ENCODE measurements around the gene CHRDL2. TPM values are rescaled to one million over a fixed set of nuclear protein-coding genes. Genes with fewer than 3 reads are reported as not detected.
A peak's percentile ranks its signal among the peaks of the same experiment; 100 is the strongest.

Gene CHRDL2
- total RNA-seq, 6 experiments from 2014 or later = 2.9 to 41.4 (median 23.9) TPM

GRCh38 chr11:74707182-74707581 is 24.0 kb downstream of the CHRDL2 start:
- DNase-seq (no peak), ATAC-seq (no peak)
- WGBS (ENCODE audit: insufficient coverage, low coverage, low lambda C conversion rate, missing lambda C conversion rate) = no CpG with 5 or more reads among the region's 3 CpGs
- TF ChIP-seq CTCF (IDR thresholded peaks at IDR 0.05) = no peak
- TF ChIP-seq POLR2A (IDR thresholded peaks at IDR 0.05) = no peak
- H3K27me3 ChIP-seq = no peaks in the 10 kb centered on the region
- intact Hi-C loops (cut with DNase I) = no loop called here
- H3K9me3 ChIP-seq = no peaks in the 10 kb centered on the region
- no peaks in the 10 kb centered on the region for H3K36me3 ChIP-seq
- no peak overlapping the region for H3K4me3 ChIP-seq
- H3K4me1 ChIP-seq = no peaks in the 10 kb centered on the region
- no peak overlapping the region for H3K27ac ChIP-seq

- WGBS (ENCODE audit: insufficient coverage, low coverage, low lambda C conversion rate, missing lambda C conversion rate) = 100% methylated on average over 1 of the region's 13 CpGs
- TF ChIP-seq CTCF (IDR thresholded peaks at IDR 0.05) = no peak
- TF ChIP-seq POLR2A (IDR thresholded peaks at IDR 0.05) = no peak
- no peaks in the 10 kb centered on the region for H3K9me3 ChIP-seq
- ATAC-seq = no peak
- no peaks in the 10 kb centered on the region for H3K36me3 ChIP-seq
- H3K27me3 ChIP-seq = no peaks in the 10 kb centered on the region
- DNase-seq = no peak
- H3K27ac ChIP-seq = no peak overlapping the region
- no peak overlapping the region for H3K4me3 ChIP-seq
- intact Hi-C loops (cut with DNase I) = no loop called here
- H3K4me1 ChIP-seq = peaks cover 0 to under 1% (median 0%) of the 10 kb centered on the region in 4 donors
Observed at GRCh38 chr11:74703211-74703610, 28.0 kb downstream of the CHRDL2 start.

GRCh38 chr11:74702383-74703007 is 28.7 kb downstream of the CHRDL2 start:
- no peak overlapping the region for H3K27ac ChIP-seq
- intact Hi-C loops (cut with DNase I) = no loop called here

GRCh38 chr11:74701351-74701750 is 29.9 kb downstream of the CHRDL2 start:
- TF ChIP-seq POLR2A (IDR thresholded peaks at IDR 0.05) = no peak
- TF ChIP-seq CTCF (IDR thresholded peaks at IDR 0.05) = peak in 1 of 4 donors; percentile 4
- intact Hi-C loops (cut with DNase I) = no loop called here
- ATAC-seq = no peak
- WGBS (ENCODE audit: insufficient coverage, low coverage, low lambda C conversion rate, missing lambda C conversion rate) = 52% methylated on average over 6 of the region's 8 CpGs
- no peaks in the 10 kb centered on the region for H3K27me3 ChIP-seq
- H3K9me3 ChIP-seq = no peaks in the 10 kb centered on the region
- no peak for DNase-seq
- no peaks in the 10 kb centered on the region for H3K36me3 ChIP-seq
- H3K4me1 ChIP-seq = peaks cover 0 to 12% (median 1%) of the 10 kb centered on the region in 4 donors
- H3K27ac ChIP-seq = no peak overlapping the region
- no peak overlapping the region for H3K4me3 ChIP-seq

More at GRCh38 chr11:74702383-74703007, 28.7 kb downstream of the CHRDL2 start:
- DNase-seq (peak; percentile 51 to 69 (median 67)), ATAC-seq (peak; percentile 63 to 82 (median 75))
- H3K4me1 ChIP-seq = peaks cover 0 to 8% (median 0%) of the 10 kb centered on the region in 4 donors
- TF ChIP-seq POLR2A (IDR thresholded peaks at IDR 0.05) (no peak), CTCF (IDR thresholded peaks at IDR 0.05) (peak; percentile 77 to 95 (median 92))
- no peaks in the 10 kb centered on the region for H3K27me3 ChIP-seq
- WGBS (ENCODE audit: insufficient coverage, low coverage, low lambda C conversion rate, missing lambda C conversion rate) = 51% methylated on average over 10 of the region's 15 CpGs
- H3K36me3 ChIP-seq = no peaks in the 10 kb centered on the region
- no peak overlapping the region for H3K4me3 ChIP-seq
- H3K9me3 ChIP-seq = no peaks in the 10 kb centered on the region
